GM19025 (cell line): Measurements from ENCODE around the gene ZER1.
A peak's percentile ranks its signal among the peaks of the same experiment; 100 is the strongest.
"Not testable (repeated sequence)": the region's sequence is repeated elsewhere in the genome, so short reads cannot be mapped to it uniquely, and the experiment has no call there.

ENCODE experiments used
- ATAC-seq: cut with Tn5 transposase; IDR thresholded peaks from one replicate; pipeline ENCODE4 v1.9.1; 2021; ENCODE audit warnings: mild to moderate bottlenecking, low read depth, moderate library complexity; ENCODE audit not compliant: unreplicated experiment

The ZER1 gene

GRCh38 chr9:128771745-128772519, at the start of gene ZER1:
Gene ZER1 (minus strand): TSS chr9:128771927. CDS start chr9:128755565, 16,362 bp downstream.
- ATAC-seq: peak; percentile 89

- no peak for ATAC-seq
Measured at GRCh38 chr9:128820665-128821583, 49.2 kb upstream of the ZER1 start.

- no peak for ATAC-seq
Measured at GRCh38 chr9:128819716-128820664, 48.3 kb upstream of the ZER1 start.

GRCh38 chr9:128818839-128819715, 47.4 kb upstream of the ZER1 start:
- peak; percentile 22 for ATAC-seq

GRCh38 chr9:128818099-128818838, 46.5 kb upstream of the ZER1 start, which contains the start of gene ENDOG:
Gene ENDOG (plus strand): TSS chr9:128818500. CDS start chr9:128818685, 185 bp downstream.
- peak; percentile 88 for ATAC-seq

GRCh38 chr9:128810873-128811272, 39.1 kb upstream of the ZER1 start:
- no peak for ATAC-seq

- ATAC-seq: no peak
Measured at GRCh38 chr9:128809831-128810230, 38.1 kb upstream of the ZER1 start.

- ATAC-seq: no peak
Measured at GRCh38 chr9:128809036-128809599, 37.4 kb upstream of the ZER1 start.

GRCh38 chr9:128808543-128808942, 36.8 kb upstream of the ZER1 start:
- ATAC-seq: no peak

- ATAC-seq: no peak
Measured at GRCh38 chr9:128807827-128808226, 36.1 kb upstream of the ZER1 start.

GRCh38 chr9:128805661-128806060, 33.9 kb upstream of the ZER1 start:
- no peak for ATAC-seq

- no peak for ATAC-seq
Measured at GRCh38 chr9:128802482-128802881, 30.8 kb upstream of the ZER1 start.

- no peak for ATAC-seq
Measured at GRCh38 chr9:128800061-128800460, 28.3 kb upstream of the ZER1 start.

GRCh38 chr9:128798896-128799295, 27.2 kb upstream of the ZER1 start:
- ATAC-seq: no peak

- not testable (repeated sequence) for ATAC-seq
Measured at GRCh38 chr9:128794961-128795360, 23.2 kb upstream of the ZER1 start.

- no peak for ATAC-seq
Measured at GRCh38 chr9:128792978-128793686, 21.4 kb upstream of the ZER1 start.

GRCh38 chr9:128792134-128792533, 20.4 kb upstream of the ZER1 start:
- no peak for ATAC-seq

GRCh38 chr9:128790536-128790935, 18.8 kb upstream of the ZER1 start:
- no peak for ATAC-seq
